Natural killer cell (primary cell): Measurements from ENCODE around the gene LRRC31. TPM values are rescaled to one million over a fixed set of nuclear protein-coding genes. Genes with fewer than 3 reads are reported as not detected.

Experiments
- ATAC-seq, 3 donors: fragments of 150-1000 bp in 2 of 3; fragments of 200-7000 bp in 1 of 3; cut with Tn5 transposase; 1 replicate in 1 of 3; 2 replicates in 2 of 3; pipeline ENCODE4 v1.10.0; 2021; ENCODE audit warnings: mild to moderate bottlenecking in 2 of 3, moderate library complexity in 2 of 3
- DNase-seq, 2 donors: peaks; one replicate each; pipeline versions ENCODE4 v3.0.0 to v3.0.0-alpha.2; 2013 to 2021; ENCODE audit warnings: mixed read lengths in 1 of 2
- H3K27ac ChIP-seq: one replicate; pipeline ENCODE4 v1.5.1; 2013; ENCODE audit warnings: mild to moderate bottlenecking, low read length
- H3K27me3 ChIP-seq: one replicate; pipeline ENCODE4 v1.6.1; 2013; ENCODE audit warnings: low read length; ENCODE audit not compliant: control insufficient read depth, insufficient read depth
- H3K36me3 ChIP-seq: one replicate; pipeline ENCODE4 v1.6.1; 2013; ENCODE audit warnings: low read length; ENCODE audit not compliant: control insufficient read depth, insufficient read depth
- H3K4me1 ChIP-seq: one replicate; pipeline ENCODE4 v1.6.1; 2013; ENCODE audit warnings: low read length; ENCODE audit not compliant: control insufficient read depth, insufficient read depth
- H3K4me3 ChIP-seq: one replicate; pipeline ENCODE4 v1.5.1; 2013; ENCODE audit warnings: low read length
- H3K9me3 ChIP-seq: one replicate; pipeline ENCODE4 v1.6.1; 2013; ENCODE audit warnings: low read length; ENCODE audit not compliant: control insufficient read depth, insufficient read depth
- H3K27ac Mint-ChIP-seq, 2 donors: one replicate each; pipeline ENCODE4 v1.8.0; 2022; ENCODE audit warnings: mild to moderate bottlenecking in 2 of 2, mixed read lengths in 2 of 2, moderate library complexity in 1 of 2
- H3K27me3 Mint-ChIP-seq, 2 donors: one replicate each; pipeline ENCODE4 v1.8.0; 2022; ENCODE audit warnings: low read depth in 2 of 2, mixed read lengths in 2 of 2
- H3K36me3 Mint-ChIP-seq: one replicate; pipeline ENCODE4 v1.8.0; 2022; ENCODE audit warnings: mixed read lengths
- H3K4me1 Mint-ChIP-seq, 2 donors: one replicate each; pipeline ENCODE4 v1.8.0; 2022; ENCODE audit warnings: mixed read lengths in 2 of 2
- H3K4me3 Mint-ChIP-seq: one replicate; pipeline ENCODE4 v1.8.0; 2022; ENCODE audit warnings: mild to moderate bottlenecking, moderate library complexity, mixed read lengths
- H3K9me3 Mint-ChIP-seq, 2 donors: one replicate each; pipeline ENCODE4 v1.8.0; 2022; ENCODE audit warnings: mixed read lengths in 2 of 2
- CTCF ChIP-seq: fragments of 200-600 bp; IDR thresholded peaks from one replicate; pipeline ENCODE4 v1.8.0; 2022; ENCODE audit warnings: antibody characterized with exemption
- WGBS: methylation state at CpG from one replicate; pipeline ENCODE4 v1.1.7; 2013; ENCODE audit warnings: missing lambda C conversion rate; ENCODE audit not compliant: insufficient coverage; 5-methylcytosine and 5-hydroxymethylcytosine counted together
- intact Hi-C: fragments of 100-400 bp; cut with micrococcal nuclease; formaldehyde crosslinking; loops from one replicate; pipeline ENCODE4 v1.14.2; 2022
- total RNA-seq, 4 donors: library from RNA; stranded (reverse); fragments of 120-200 nt in 1 of 4; gene quantifications; one replicate each; pipeline versions ENCODE4 v1.2.3 to v1.2.4, GENCODE V29; 2013 to 2022

LRRC31 gene
- total RNA-seq, 3 donors from 2014 or later (not counting 1 experiment from before 2014, with no cell fraction given), result not detected

- H3K4me3 Mint-ChIP-seq, result no peak overlapping the region
Observed at GRCh38 chr3:169809230-169809795, 60.4 kb downstream of the LRRC31 start.

GRCh38 chr3:169804681-169805080, 65.1 kb downstream of the LRRC31 start:
- no peak for TF ChIP-seq CTCF
- H3K4me1 ChIP-seq, result no peaks in the 10 kb centered on the region
- ATAC-seq (no peak), DNase-seq (no peak)
- Mint-ChIP-seq H3K4me3 (no peak overlapping the region), H3K27ac (no peak overlapping the region), H3K4me1 (no peaks in the 10 kb centered on the region), H3K27me3 (no peaks in the 10 kb centered on the region), H3K9me3 (no peaks in the 10 kb centered on the region), H3K36me3 (no peaks in the 10 kb centered on the region)
- H3K4me3 ChIP-seq, result no peak overlapping the region
- H3K27ac ChIP-seq, result no peak overlapping the region
- no peaks in the 10 kb centered on the region for H3K27me3 ChIP-seq
- intact Hi-C loops, result no loop called here
- H3K9me3 ChIP-seq, result no peaks in the 10 kb centered on the region
- WGBS, result no CpG with 5 or more reads among the region's 3 CpGs
- no peaks in the 10 kb centered on the region for H3K36me3 ChIP-seq

More at GRCh38 chr3:169809230-169809795, 60.4 kb downstream of the LRRC31 start:
- Mint-ChIP-seq H3K27ac (no peak overlapping the region), H3K9me3 (no peaks in the 10 kb centered on the region), H3K36me3 (no peaks in the 10 kb centered on the region), H3K4me1 (peaks cover 21 to 28% of the 10 kb centered on the region in 2 donors), H3K27me3 (peaks cover 0 to 4% of the 10 kb centered on the region in 2 donors)
- no peak overlapping the region for H3K4me3 ChIP-seq
- H3K9me3 ChIP-seq, result no peaks in the 10 kb centered on the region
- intact Hi-C loops, result no loop called here
- no peaks in the 10 kb centered on the region for H3K27me3 ChIP-seq
- ATAC-seq (no peak), DNase-seq (no peak)
- no peak overlapping the region for H3K27ac ChIP-seq
- 59% methylated on average over 2 of the region's 2 CpGs for WGBS
- H3K36me3 ChIP-seq, result no peaks in the 10 kb centered on the region
- H3K4me1 ChIP-seq, result peaks cover 26% of the 10 kb centered on the region
- no peak for TF ChIP-seq CTCF

- Histone ChIP-seq H3K4me1 (no peaks in the 10 kb centered on the region), H3K36me3 (peaks cover 12% of the 10 kb centered on the region), H3K4me3 (no peak overlapping the region), H3K27me3 (no peaks in the 10 kb centered on the region), H3K9me3 (no peaks in the 10 kb centered on the region), H3K27ac (no peak overlapping the region)
- intact Hi-C loops, result no loop called here
- H3K9me3 Mint-ChIP-seq, result no peaks in the 10 kb centered on the region
- H3K27me3 Mint-ChIP-seq, result no peaks in the 10 kb centered on the region
- no peak overlapping the region for H3K27ac Mint-ChIP-seq
- ATAC-seq (no peak), DNase-seq (no peak)
- no peak for TF ChIP-seq CTCF
- H3K36me3 Mint-ChIP-seq, result no peaks in the 10 kb centered on the region
- H3K4me1 Mint-ChIP-seq, result peaks cover 5 to 15% of the 10 kb centered on the region in 2 donors
- no peak overlapping the region for H3K4me3 Mint-ChIP-seq
- WGBS, result 96% methylated on average over 1 of the region's 1 CpG
Observed at GRCh38 chr3:169792359-169792758, 77.4 kb downstream of the LRRC31 start.
